ENCODE data around the gene VIPR1.

Gene VIPR1

GRCh38 chr3:42504334-42505127 lies 2.1 kb downstream of the VIPR1 start:
- in situ Hi-C loops (cut with HindIII; ENCODE audit: low pct_ligation_motif_present, low sequenced_read_pairs), result no loop called here
- Histone ChIP-seq H3K36me3 (replicated peaks) (no peaks in the 10 kb centered on the region), H3K27ac (no peak overlapping the region), H3K4me3 (ENCODE audit: low read depth, low read length) (no peak overlapping the region), H3K27me3 (replicated peaks) (no peaks in the 10 kb centered on the region)
- TF ChIP-seq CTCF (IDR thresholded peaks at IDR 0.05; ENCODE audit: low read depth, low read length, missing control alignments), result no peak
- DNase-seq, result no peak

GRCh38 chr3:42505128-42505848 lies 2.8 kb downstream of the VIPR1 start:
- no peak for TF ChIP-seq CTCF (IDR thresholded peaks at IDR 0.05; ENCODE audit: low read depth, low read length, missing control alignments)
- in situ Hi-C loops (cut with HindIII; ENCODE audit: low pct_ligation_motif_present, low sequenced_read_pairs), result no loop called here
- no peak for DNase-seq
- Histone ChIP-seq H3K27ac (no peak overlapping the region), H3K27me3 (replicated peaks) (no peaks in the 10 kb centered on the region), H3K36me3 (replicated peaks) (no peaks in the 10 kb centered on the region), H3K4me3 (ENCODE audit: low read depth, low read length) (no peak overlapping the region)

- TF ChIP-seq CTCF (IDR thresholded peaks at IDR 0.05; ENCODE audit: low read depth, low read length, missing control alignments), result no peak
- Histone ChIP-seq H3K27me3 (replicated peaks) (peaks cover 2% of the 10 kb centered on the region), H3K36me3 (replicated peaks) (no peaks in the 10 kb centered on the region), H3K4me3 (ENCODE audit: low read depth, low read length) (no peak overlapping the region), H3K27ac (no peak overlapping the region)
- no peak for DNase-seq
- in situ Hi-C loops (cut with HindIII; ENCODE audit: low pct_ligation_motif_present, low sequenced_read_pairs), result no loop called here
These were observed 3.5 kb downstream of the VIPR1 start for GRCh38 chr3:42505849-42506410.

- in situ Hi-C loops (cut with HindIII; ENCODE audit: low pct_ligation_motif_present, low sequenced_read_pairs), result no loop called here
- H3K27me3 ChIP-seq (replicated peaks), result peaks cover 2% of the 10 kb centered on the region
- DNase-seq, result no peak
- no peak for TF ChIP-seq CTCF (IDR thresholded peaks at IDR 0.05; ENCODE audit: low read depth, low read length, missing control alignments)
- no peaks in the 10 kb centered on the region for H3K36me3 ChIP-seq (replicated peaks)
- no peak overlapping the region for H3K27ac ChIP-seq
- H3K4me3 ChIP-seq (ENCODE audit: low read depth, low read length), result no peak overlapping the region
These were observed 4.8 kb downstream of the VIPR1 start for GRCh38 chr3:42507252-42507651.

- in situ Hi-C loops (cut with HindIII; ENCODE audit: low pct_ligation_motif_present, low sequenced_read_pairs), result no loop called here
- DNase-seq, result no peak
- H3K27ac ChIP-seq, result no peak overlapping the region
These were observed 5.4 kb downstream of the VIPR1 start for GRCh38 chr3:42507761-42508335.

More at GRCh38 chr3:42507761-42508335, 5.4 kb downstream of the VIPR1 start:
- H3K36me3 ChIP-seq (replicated peaks), result no peaks in the 10 kb centered on the region
- TF ChIP-seq CTCF (IDR thresholded peaks at IDR 0.05; ENCODE audit: low read depth, low read length, missing control alignments), result no peak
- peaks cover 2% of the 10 kb centered on the region for H3K27me3 ChIP-seq (replicated peaks)
- no peak overlapping the region for H3K4me3 ChIP-seq (ENCODE audit: low read depth, low read length)

All from brain microvascular endothelial cell (primary cell).